Psoas muscle (tissue), 8 donors: ENCODE measurements around the gene SPEG. TPM values are rescaled to one million over a fixed set of nuclear protein-coding genes. Genes with fewer than 3 reads are reported as not detected.
A peak's percentile ranks its signal among the peaks of the same experiment; 100 is the strongest.

ENCODE experiments used
- ATAC-seq, 4 donors: fragments of 200-7000 bp; cut with Tn5 transposase; one replicate each; pipeline ENCODE4 v1.9.1; 2020; ENCODE audit warnings: moderate library complexity in 3 of 4, mild to moderate bottlenecking in 2 of 4
- DNase-seq, 2 donors: peaks; one replicate each; pipeline ENCODE4 v3.0.0-alpha.2; 2020
- H3K27ac ChIP-seq: fragments of 200-600 bp; one replicate; pipeline ENCODE4 v1.8.0; 2022
- H3K27me3 ChIP-seq, 3 donors: fragments of 200-600 bp in 1 of 3; one replicate each; pipeline versions ENCODE4 v1.6.1 to v1.8.0; 2013 to 2022; ENCODE audit warnings: low read length in 2 of 3, mild to moderate bottlenecking in 2 of 3, moderate library complexity in 1 of 3; ENCODE audit not compliant: insufficient read depth in 3 of 3
- H3K36me3 ChIP-seq, 2 donors: fragments of 200-600 bp in 1 of 2; one replicate each; pipeline versions ENCODE4 v1.6.1 to v1.8.0; 2013 to 2022; ENCODE audit warnings: low read depth in 1 of 2, mild to moderate bottlenecking in 1 of 2, moderate library complexity in 1 of 2; ENCODE audit not compliant: insufficient read depth in 1 of 2
- H3K4me1 ChIP-seq: fragments of 200-600 bp; one replicate; pipeline ENCODE4 v1.8.0; 2022
- H3K4me3 ChIP-seq: fragments of 200-600 bp; one replicate; pipeline ENCODE4 v1.8.0; 2022; ENCODE audit warnings: mild to moderate bottlenecking
- H3K9me3 ChIP-seq: fragments of 200-600 bp; one replicate; pipeline ENCODE4 v1.8.0; 2022
- WGBS, 3 donors: extraction: QIAGEN DNeasy Blood & Tissue Kit; methylation state at CpG; one replicate each; pipeline versions ENCODE4 v1.1.6 to v1.1.7; 2013; 5-methylcytosine and 5-hydroxymethylcytosine counted together
- intact Hi-C, 2 donors: fragments of 100-400 bp; cut with DNase I; formaldehyde crosslinking; loops; one replicate each; pipeline versions ENCODE4 v1.11.0 to v1.14.2; 2022
- polyA plus RNA-seq, 3 donors: library from polyadenylated mRNA; stranded (reverse); fragments of 200-250 nt; gene quantifications; one replicate each; pipeline ENCODE4 v1.2.3, GENCODE V29; 2013
- total RNA-seq, 4 donors: library from RNA; stranded (reverse); fragmentation: NEBNext Ultra II Directional in 2 of 4; extraction: Animal tissue kit (Norgen Biotek cat#: 25700) in 2 of 4; gene quantifications; one replicate each; pipeline versions ENCODE4 v1.2.1 to v1.2.4, GENCODE V29; 2021 to 2023
- TF ChIP-seq, protein P1 (sequence below): fragments of 200-600 bp; IDR thresholded peaks from one replicate; pipeline ENCODE4 v1.8.0; 2022; ENCODE audit warnings: antibody characterized with exemption
- donor health status: healthy with polysubstance abuse.
- donor health status: DM: no; HTN: no; CAD: no; lungs with moderate emphysema.
- donor health status: Bipolar disorder and iron deficiency.
- donor health status: healthy.
- donor health status: DM: yes; HTN: yes; CAD: no.
- donor health status: DM: no; HTN: no; CAD: no.
- donor health status: DM: no; HTN: no; CAD: no.
- donor health status: DM: yes; HTN: yes; CAD: no.

Gene SPEG
- total and polyA plus RNA-seq, 7 donors: 34.8 to 419 (median 239) TPM

DNA sequence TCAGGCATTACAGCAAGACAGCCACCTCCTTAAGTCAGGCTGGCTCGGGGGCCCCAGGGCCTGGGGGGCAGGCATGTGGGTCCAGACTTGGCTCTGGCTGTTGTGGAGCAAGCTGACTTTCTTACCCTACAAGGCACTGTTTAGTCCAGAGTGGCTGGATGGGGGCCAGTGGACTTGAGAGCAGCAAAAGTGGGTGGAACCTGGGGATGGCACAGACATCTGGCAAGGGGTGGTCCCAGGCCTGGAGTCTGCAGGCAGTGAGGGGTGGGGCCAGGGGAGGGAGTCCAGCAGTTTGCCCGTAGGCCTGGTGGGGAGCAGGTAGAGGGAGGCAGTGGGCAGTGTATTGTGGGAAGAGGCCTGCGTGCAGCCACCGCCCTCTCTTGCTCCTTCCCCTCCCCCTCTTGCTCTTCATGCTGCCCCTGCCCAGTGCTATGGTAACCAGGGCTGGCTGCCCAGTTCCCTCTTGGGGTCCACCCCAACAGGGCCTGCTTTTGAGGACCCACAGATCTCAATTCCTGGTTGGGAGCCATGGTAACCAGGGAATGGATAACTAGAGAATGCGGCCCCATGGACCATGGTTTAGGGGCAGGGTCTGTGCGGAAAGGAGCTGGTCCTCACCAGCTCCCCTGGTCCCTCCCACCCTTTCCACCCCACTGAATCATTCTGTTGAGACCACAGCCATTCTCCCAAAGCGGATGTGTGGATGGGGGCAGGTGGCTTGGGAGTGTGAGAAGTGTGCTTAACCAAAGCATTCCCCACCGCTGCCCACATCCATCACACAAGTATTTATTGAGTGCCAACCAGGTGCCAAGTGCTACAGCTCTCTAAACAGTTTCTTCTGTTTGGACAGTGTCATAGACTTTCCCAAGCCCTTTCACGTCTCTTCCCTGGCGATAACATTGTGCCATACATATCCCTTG is 19.3 kb downstream of the SPEG start:
- DNase-seq (peak; percentile 60 to 78), ATAC-seq (peak; percentile 0 to 7 (median 3))
- Histone ChIP-seq H3K27ac (peak overlapping the region; percentile 94), H3K4me1 (peaks cover 65% of the 10 kb centered on the region), H3K4me3 (peak overlapping the region; percentile 39), H3K9me3 (no peaks in the 10 kb centered on the region), H3K27me3 (no peaks in the 10 kb centered on the region), H3K36me3 (peaks cover 0 to 27% of the 10 kb centered on the region in 2 donors)
- intact Hi-C loops: loop anchor here in 1 of 2 donors (5.0 kb wide), 1 partner anchor 52 kb away; no protein-coding TSS in a partner anchor
- TF ChIP-seq, protein P1, sequence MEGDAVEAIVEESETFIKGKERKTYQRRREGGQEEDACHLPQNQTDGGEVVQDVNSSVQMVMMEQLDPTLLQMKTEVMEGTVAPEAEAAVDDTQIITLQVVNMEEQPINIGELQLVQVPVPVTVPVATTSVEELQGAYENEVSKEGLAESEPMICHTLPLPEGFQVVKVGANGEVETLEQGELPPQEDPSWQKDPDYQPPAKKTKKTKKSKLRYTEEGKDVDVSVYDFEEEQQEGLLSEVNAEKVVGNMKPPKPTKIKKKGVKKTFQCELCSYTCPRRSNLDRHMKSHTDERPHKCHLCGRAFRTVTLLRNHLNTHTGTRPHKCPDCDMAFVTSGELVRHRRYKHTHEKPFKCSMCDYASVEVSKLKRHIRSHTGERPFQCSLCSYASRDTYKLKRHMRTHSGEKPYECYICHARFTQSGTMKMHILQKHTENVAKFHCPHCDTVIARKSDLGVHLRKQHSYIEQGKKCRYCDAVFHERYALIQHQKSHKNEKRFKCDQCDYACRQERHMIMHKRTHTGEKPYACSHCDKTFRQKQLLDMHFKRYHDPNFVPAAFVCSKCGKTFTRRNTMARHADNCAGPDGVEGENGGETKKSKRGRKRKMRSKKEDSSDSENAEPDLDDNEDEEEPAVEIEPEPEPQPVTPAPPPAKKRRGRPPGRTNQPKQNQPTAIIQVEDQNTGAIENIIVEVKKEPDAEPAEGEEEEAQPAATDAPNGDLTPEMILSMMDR: no peak
- 46 to 68% (median 50%) methylated on average over 10 of the region's 10 CpGs for WGBS, 3 donors

DNA sequence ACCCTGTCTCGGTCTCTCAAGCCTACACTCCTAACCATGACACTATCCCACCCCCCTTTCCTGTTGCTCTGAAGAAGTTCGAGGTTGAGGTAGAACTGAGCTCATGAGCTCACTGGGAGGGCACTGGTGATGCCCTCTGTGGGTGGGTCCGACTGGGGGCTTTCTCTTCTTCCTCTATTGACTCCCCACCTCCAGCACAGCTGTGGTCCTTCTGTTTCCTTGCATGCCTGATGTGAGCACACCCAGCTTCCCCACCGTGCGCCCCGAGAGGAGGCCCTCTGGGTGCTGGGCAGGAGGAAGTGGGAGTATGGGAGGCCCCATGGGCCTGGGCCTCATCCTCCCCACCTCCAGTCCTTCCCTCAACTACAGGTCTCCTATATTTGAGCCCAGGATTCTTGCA is 20.9 kb downstream of the SPEG start:
- intact Hi-C loops: no loop called here
- Histone ChIP-seq H3K4me3 (no peak overlapping the region), H3K36me3 (peaks cover 0 to 12% of the 10 kb centered on the region in 2 donors), H3K27ac (peak overlapping the region; percentile 94), H3K4me1 (peaks cover 65% of the 10 kb centered on the region), H3K27me3 (no peaks in the 10 kb centered on the region), H3K9me3 (no peaks in the 10 kb centered on the region)
- DNase-seq: peak in 1 of 2 donors; percentile 4
- 83 to 86% (median 83%) methylated on average over 6 of the region's 6 CpGs for WGBS, 3 donors
- TF ChIP-seq, protein P1: no peak
- no peak for ATAC-seq

DNA sequence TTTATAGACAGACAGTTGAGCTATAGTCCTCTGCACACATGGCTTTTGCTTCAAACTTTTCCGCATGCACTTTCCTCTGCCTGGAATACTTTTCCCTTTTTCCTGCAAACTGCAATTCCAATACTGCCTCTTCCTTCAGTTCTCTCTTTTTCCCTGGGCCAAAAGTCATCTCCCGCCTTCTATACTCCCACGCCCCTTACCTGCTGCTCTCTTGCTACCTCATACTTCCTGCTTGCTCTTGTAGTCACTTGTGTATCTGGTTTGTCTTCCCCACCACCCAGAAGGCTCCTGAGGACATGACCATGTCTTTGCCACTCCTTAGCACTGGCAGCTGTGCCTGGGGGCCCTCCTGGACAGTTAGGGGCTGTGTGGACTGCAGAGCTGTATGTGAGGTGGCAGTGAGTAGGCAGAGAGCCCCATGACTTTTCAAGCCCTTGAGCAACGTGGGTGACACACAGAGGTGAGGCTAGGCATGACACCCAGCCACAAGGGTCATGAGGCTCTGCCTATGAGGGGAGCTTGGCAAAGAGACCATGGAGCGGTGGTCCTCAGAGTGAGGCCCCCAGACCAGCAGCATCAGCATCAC is 23.2 kb downstream of the SPEG start:
- WGBS, 3 donors: 77 to 78% (median 78%) methylated on average over 5 of the region's 5 CpGs
- no peak overlapping the region for H3K4me3 ChIP-seq
- peak overlapping the region; percentile 94 for H3K27ac ChIP-seq
- TF ChIP-seq, protein P1: no peak
- no peaks in the 10 kb centered on the region for H3K27me3 ChIP-seq
- H3K9me3 ChIP-seq: no peaks in the 10 kb centered on the region
- intact Hi-C loops: loop anchor here in 1 of 2 donors (2.0 kb wide), 1 partner anchor 41 kb away; the partner anchor contains the start of gene GMPPA
- H3K4me1 ChIP-seq: peaks cover 50% of the 10 kb centered on the region
- DNase-seq: no peak
- peak in 3 of 4 donors; percentile 11 to 43 (median 38) for ATAC-seq
- H3K36me3 ChIP-seq: peaks cover 0 to 27% of the 10 kb centered on the region in 2 donors

DNA sequence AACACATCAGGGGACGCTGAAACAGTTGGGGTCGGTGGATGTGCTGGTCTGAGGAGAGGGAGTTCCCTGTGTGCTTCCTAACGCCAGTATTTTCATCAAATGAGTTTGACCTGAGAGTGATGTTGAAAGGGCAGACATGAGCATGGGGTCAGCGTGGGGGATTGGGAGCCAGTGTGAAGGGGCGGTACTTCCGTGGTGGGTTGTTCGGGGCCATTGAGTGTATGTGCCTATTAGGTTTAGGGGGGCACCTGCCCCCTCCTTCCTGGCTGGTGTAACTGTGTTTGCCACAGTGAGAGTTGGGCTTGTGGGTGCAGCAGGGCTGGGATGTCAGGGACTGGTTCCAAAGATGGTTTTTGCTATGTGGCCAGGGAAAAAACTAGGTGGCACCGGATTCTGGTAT is 24.4 kb downstream of the SPEG start:
- H3K4me1 ChIP-seq: peaks cover 39% of the 10 kb centered on the region

More for the DNA sequence above, 24.4 kb downstream of the SPEG start:
- intact Hi-C loops: loop anchor here in 1 of 2 donors (2.0 kb wide), 1 partner anchor 40 kb away; the partner anchor contains the start of gene GMPPA
- TF ChIP-seq, protein P1: no peak
- H3K27me3 ChIP-seq: no peaks in the 10 kb centered on the region
- H3K27ac ChIP-seq: peak overlapping the region; percentile 94
- peaks cover 0 to 38% of the 10 kb centered on the region in 2 donors for H3K36me3 ChIP-seq
- WGBS, 3 donors: 68 to 82% (median 74%) methylated on average over 8 of the region's 8 CpGs
- DNase-seq: no peak
- no peak for ATAC-seq
- H3K9me3 ChIP-seq: no peaks in the 10 kb centered on the region
- H3K4me3 ChIP-seq: no peak overlapping the region
